Measurements from ENCODE around the gene MRRF.
A peak's percentile ranks its signal among the peaks of the same experiment; 100 is the strongest.

MRRF gene

GRCh38 chr9:122228191-122228567, 36.5 kb upstream of the MRRF start:
- Histone ChIP-seq H3K9me3 (ENCODE audit: insufficient read depth, low read depth, low read length) (peaks cover 12% of the 10 kb centered on the region), H3K79me2 (ENCODE audit: control insufficient read depth, insufficient read depth, low read length, poor library complexity) (no peaks in the 10 kb centered on the region), H3K9ac (ENCODE audit: low read length) (no peak overlapping the region), H4K91ac (ENCODE audit: low read depth, low read length) (no peak overlapping the region), H2AFZ (ENCODE audit: insufficient read depth, low read length, poor library complexity) (no peak overlapping the region), H2AK5ac (ENCODE audit: low read length) (no peak overlapping the region), H2BK120ac (ENCODE audit: insufficient read depth, low read length, poor library complexity) (no peak overlapping the region), H3K27me3 (ENCODE audit: insufficient read depth, low read length) (peaks cover 75% of the 10 kb centered on the region), H3K4ac (ENCODE audit: low read depth, low read length) (no peak overlapping the region), H3K14ac (ENCODE audit: low read length) (no peak overlapping the region), H3K27ac (ENCODE audit: low read depth, low read length) (no peak overlapping the region), H3K4me1 (ENCODE audit: control insufficient read depth in 1 of 2, insufficient read depth in 2 of 2, low read length in 2 of 2) (peaks cover 2 to 8% of the 10 kb centered on the region in 2 experiments), H2BK5ac (ENCODE audit: low read depth, low read length, poor library complexity) (no peak overlapping the region), H3K23ac (ENCODE audit: low read length) (no peak overlapping the region), H3K4me2 (ENCODE audit: low read length) (peak overlapping the region; percentile 70), H3K18ac (ENCODE audit: low read length) (no peak overlapping the region), H4K12ac (ENCODE audit: low read depth, low read length) (no peak overlapping the region), H2BK12ac (ENCODE audit: low read length) (no peak overlapping the region), H3K79me1 (ENCODE audit: low read length) (no peaks in the 10 kb centered on the region), H4K8ac (ENCODE audit: low read depth, low read length) (no peak overlapping the region), H3K36me3 (ENCODE audit: control insufficient read depth in 1 of 2, insufficient read depth in 2 of 2, low read length in 2 of 2) (no peaks in the 10 kb centered on the region), H3K4me3 (ENCODE audit: low read depth, low read length) (no peak overlapping the region)
- WGBS (ENCODE audit: extremely low coverage, insufficient coverage, insufficient read length): no CpG with 5 or more reads among the region's 38 CpGs
- DNase-seq: no peak

GRCh38 chr9:122228568-122229484, 35.9 kb upstream of the MRRF start, which contains the start of gene LHX6:
Gene LHX6, minus strand, starts transcription at chr9:122228957. Its CDS starts 217 bp downstream, at chr9:122228740.
- Histone ChIP-seq H3K4me2 (ENCODE audit: low read length) (peak within 1 kb of the TSS; percentile 70), H3K4me1 (ENCODE audit: control insufficient read depth in 1 of 2, insufficient read depth in 2 of 2, low read length in 2 of 2) (peaks cover 2 to 8% of the 10 kb centered on the region in 2 experiments), H3K23ac (ENCODE audit: low read length) (peak within 1 kb of the TSS; percentile 3), H2AK5ac (ENCODE audit: low read length) (no peak within 1 kb of the TSS), H3K9ac (ENCODE audit: low read length) (no peak within 1 kb of the TSS), H2BK120ac (ENCODE audit: insufficient read depth, low read length, poor library complexity) (no peak within 1 kb of the TSS), H3K4ac (ENCODE audit: low read depth, low read length) (no peak within 1 kb of the TSS), H4K12ac (ENCODE audit: low read depth, low read length) (no peak within 1 kb of the TSS), H2BK12ac (ENCODE audit: low read length) (no peak within 1 kb of the TSS), H3K36me3 (ENCODE audit: control insufficient read depth in 1 of 2, insufficient read depth in 2 of 2, low read length in 2 of 2) (no peaks in the 10 kb centered on the region), H3K27me3 (ENCODE audit: insufficient read depth, low read length) (peaks cover 69% of the 10 kb centered on the region), H4K8ac (ENCODE audit: low read depth, low read length) (no peak within 1 kb of the TSS), H2BK5ac (ENCODE audit: low read depth, low read length, poor library complexity) (no peak within 1 kb of the TSS), H3K4me3 (ENCODE audit: low read depth, low read length) (peak within 1 kb of the TSS; percentile 33), H3K9me3 (ENCODE audit: insufficient read depth, low read depth, low read length) (peaks cover 12% of the 10 kb centered on the region), H3K18ac (ENCODE audit: low read length) (no peak within 1 kb of the TSS), H3K14ac (ENCODE audit: low read length) (no peak within 1 kb of the TSS), H4K91ac (ENCODE audit: low read depth, low read length) (no peak within 1 kb of the TSS), H2AFZ (ENCODE audit: insufficient read depth, low read length, poor library complexity) (no peak within 1 kb of the TSS), H3K79me1 (ENCODE audit: low read length) (no peaks in the 10 kb centered on the region), H3K27ac (ENCODE audit: low read depth, low read length) (no peak within 1 kb of the TSS), H3K79me2 (ENCODE audit: control insufficient read depth, insufficient read depth, low read length, poor library complexity) (no peaks in the 10 kb centered on the region)
- WGBS (ENCODE audit: extremely low coverage, insufficient coverage, insufficient read length): no CpG with 5 or more reads among the region's 70 CpGs
- peak in 1 of 2 donors; percentile 18 for DNase-seq

GRCh38 chr9:122229485-122229837, 35.2 kb upstream of the MRRF start:
- Histone ChIP-seq H4K12ac (ENCODE audit: low read depth, low read length) (no peak overlapping the region), H2BK12ac (ENCODE audit: low read length) (no peak overlapping the region), H4K91ac (ENCODE audit: low read depth, low read length) (no peak overlapping the region), H4K8ac (ENCODE audit: low read depth, low read length) (no peak overlapping the region), H3K4me2 (ENCODE audit: low read length) (no peak overlapping the region), H3K27ac (ENCODE audit: low read depth, low read length) (no peak overlapping the region), H2BK5ac (ENCODE audit: low read depth, low read length, poor library complexity) (no peak overlapping the region), H3K4ac (ENCODE audit: low read depth, low read length) (no peak overlapping the region), H3K27me3 (ENCODE audit: insufficient read depth, low read length) (peaks cover 65% of the 10 kb centered on the region), H2AK5ac (ENCODE audit: low read length) (no peak overlapping the region), H3K9ac (ENCODE audit: low read length) (no peak overlapping the region), H3K36me3 (ENCODE audit: control insufficient read depth in 1 of 2, insufficient read depth in 2 of 2, low read length in 2 of 2) (no peaks in the 10 kb centered on the region), H3K23ac (ENCODE audit: low read length) (peak overlapping the region; percentile 3), H3K4me3 (ENCODE audit: low read depth, low read length) (no peak overlapping the region), H2BK120ac (ENCODE audit: insufficient read depth, low read length, poor library complexity) (no peak overlapping the region), H3K79me2 (ENCODE audit: control insufficient read depth, insufficient read depth, low read length, poor library complexity) (no peaks in the 10 kb centered on the region), H3K14ac (ENCODE audit: low read length) (no peak overlapping the region), H3K79me1 (ENCODE audit: low read length) (no peaks in the 10 kb centered on the region), H2AFZ (ENCODE audit: insufficient read depth, low read length, poor library complexity) (no peak overlapping the region), H3K9me3 (ENCODE audit: insufficient read depth, low read depth, low read length) (peaks cover 10% of the 10 kb centered on the region), H3K18ac (ENCODE audit: low read length) (no peak overlapping the region), H3K4me1 (ENCODE audit: control insufficient read depth in 1 of 2, insufficient read depth in 2 of 2, low read length in 2 of 2) (peaks cover 2 to 8% of the 10 kb centered on the region in 2 experiments)
- no peak for DNase-seq
- WGBS (ENCODE audit: extremely low coverage, insufficient coverage, insufficient read length): no CpG with 5 or more reads among the region's 4 CpGs

GRCh38 chr9:122232796-122233306, 31.8 kb upstream of the MRRF start:
- no peaks in the 10 kb centered on the region for H3K79me1 ChIP-seq (ENCODE audit: low read length)
- H2BK12ac ChIP-seq (ENCODE audit: low read length): no peak overlapping the region
- no peak overlapping the region for H3K9ac ChIP-seq (ENCODE audit: low read length)
- H3K4ac ChIP-seq (ENCODE audit: low read depth, low read length): no peak overlapping the region
- no peak overlapping the region for H2BK5ac ChIP-seq (ENCODE audit: low read depth, low read length, poor library complexity)
- no peak overlapping the region for H2AFZ ChIP-seq (ENCODE audit: insufficient read depth, low read length, poor library complexity)
- H3K27ac ChIP-seq (ENCODE audit: low read depth, low read length): no peak overlapping the region
- H3K27me3 ChIP-seq (ENCODE audit: insufficient read depth, low read length): peaks cover 33% of the 10 kb centered on the region
- H3K4me3 ChIP-seq (ENCODE audit: low read depth, low read length): no peak overlapping the region
- no peak overlapping the region for H4K8ac ChIP-seq (ENCODE audit: low read depth, low read length)
- no peak overlapping the region for H4K12ac ChIP-seq (ENCODE audit: low read depth, low read length)
- WGBS (ENCODE audit: extremely low coverage, insufficient coverage, insufficient read length): no CpG with 5 or more reads among the region's 6 CpGs
- H4K91ac ChIP-seq (ENCODE audit: low read depth, low read length): no peak overlapping the region
- no peak overlapping the region for H3K4me2 ChIP-seq (ENCODE audit: low read length)
- H2AK5ac ChIP-seq (ENCODE audit: low read length): no peak overlapping the region
- no peak overlapping the region for H3K23ac ChIP-seq (ENCODE audit: low read length)
- no peak overlapping the region for H3K14ac ChIP-seq (ENCODE audit: low read length)
- no peaks in the 10 kb centered on the region for H3K36me3 ChIP-seq (ENCODE audit: control insufficient read depth in 1 of 2, insufficient read depth in 2 of 2, low read length in 2 of 2)
- no peak overlapping the region for H3K18ac ChIP-seq (ENCODE audit: low read length)
- peaks cover 2 to 4% of the 10 kb centered on the region in 2 experiments for H3K4me1 ChIP-seq (ENCODE audit: control insufficient read depth in 1 of 2, insufficient read depth in 2 of 2, low read length in 2 of 2)
- H3K79me2 ChIP-seq (ENCODE audit: control insufficient read depth, insufficient read depth, low read length, poor library complexity): no peaks in the 10 kb centered on the region
- no peak for DNase-seq
- H3K9me3 ChIP-seq (ENCODE audit: insufficient read depth, low read depth, low read length): peaks cover 4% of the 10 kb centered on the region
- no peak overlapping the region for H2BK120ac ChIP-seq (ENCODE audit: insufficient read depth, low read length, poor library complexity)

Measured in trophoblast cell (in vitro differentiated cells and primary cell).